ENCODE measurements around the gene ANO9. TPM values are rescaled to one million over a fixed set of nuclear protein-coding genes. Genes with fewer than 3 reads are reported as not detected.
"Not testable (repeated sequence)": the region's sequence is repeated elsewhere in the genome, so short reads cannot be mapped to it uniquely, and the experiment has no call there.

ANO9 gene
- total RNA-seq, 1 donor from 2014 or later, result 36.9 TPM

DNA sequence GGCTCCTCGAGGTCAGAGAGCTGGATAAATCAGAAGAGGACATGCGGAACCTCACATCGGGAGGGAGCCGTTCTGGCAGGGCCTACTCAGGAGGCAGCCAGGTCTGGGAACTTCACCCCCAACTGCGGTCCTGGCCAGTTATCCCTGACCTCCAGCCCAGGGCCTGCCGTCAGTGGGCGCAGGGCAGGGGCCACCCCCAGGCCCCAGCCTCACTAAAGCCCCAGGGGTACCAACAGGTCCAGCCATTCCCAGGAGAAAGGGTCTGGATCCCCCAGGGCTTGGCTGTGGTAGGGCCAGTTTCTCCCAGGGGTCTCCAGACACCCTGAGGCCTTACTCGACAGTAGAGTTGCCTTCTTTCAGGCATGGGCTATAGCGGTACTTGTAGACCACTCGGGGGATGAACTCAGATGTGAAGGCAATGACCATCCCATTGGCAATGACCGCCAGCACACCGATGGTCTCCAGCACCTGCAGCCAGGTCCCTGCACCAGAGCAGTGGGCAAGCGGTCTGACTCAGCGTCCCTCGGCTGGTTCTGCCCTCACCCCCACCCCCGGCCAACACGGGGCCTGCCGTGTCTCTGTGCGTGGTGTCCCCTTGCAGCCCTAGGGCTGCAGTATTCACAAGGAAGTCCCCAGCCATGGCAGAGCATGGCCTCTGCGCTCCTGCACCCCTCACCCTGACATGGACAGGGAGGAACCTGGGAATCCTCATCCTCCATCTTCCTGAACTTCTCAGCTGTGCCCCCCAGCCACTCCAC is 22.4 kb downstream of the ANO9 start:
- H3K36me3 Mint-ChIP-seq (ENCODE audit: low read depth), result peaks cover 9% of the 10 kb centered on the region
- H3K27me3 Mint-ChIP-seq (ENCODE audit: low read depth), result no peaks in the 10 kb centered on the region
- no peaks in the 10 kb centered on the region for H3K9me3 Mint-ChIP-seq
- no peak for DNase-seq (ENCODE audit: low spot score)
- no peak overlapping the region for H3K27ac Mint-ChIP-seq
- intact Hi-C loops (cut with micrococcal nuclease), result no loop called here
- no peak overlapping the region for H3K4me3 Mint-ChIP-seq (ENCODE audit: low read depth)
- H3K4me1 Mint-ChIP-seq (ENCODE audit: low read depth), result peaks cover 8% of the 10 kb centered on the region

DNA sequence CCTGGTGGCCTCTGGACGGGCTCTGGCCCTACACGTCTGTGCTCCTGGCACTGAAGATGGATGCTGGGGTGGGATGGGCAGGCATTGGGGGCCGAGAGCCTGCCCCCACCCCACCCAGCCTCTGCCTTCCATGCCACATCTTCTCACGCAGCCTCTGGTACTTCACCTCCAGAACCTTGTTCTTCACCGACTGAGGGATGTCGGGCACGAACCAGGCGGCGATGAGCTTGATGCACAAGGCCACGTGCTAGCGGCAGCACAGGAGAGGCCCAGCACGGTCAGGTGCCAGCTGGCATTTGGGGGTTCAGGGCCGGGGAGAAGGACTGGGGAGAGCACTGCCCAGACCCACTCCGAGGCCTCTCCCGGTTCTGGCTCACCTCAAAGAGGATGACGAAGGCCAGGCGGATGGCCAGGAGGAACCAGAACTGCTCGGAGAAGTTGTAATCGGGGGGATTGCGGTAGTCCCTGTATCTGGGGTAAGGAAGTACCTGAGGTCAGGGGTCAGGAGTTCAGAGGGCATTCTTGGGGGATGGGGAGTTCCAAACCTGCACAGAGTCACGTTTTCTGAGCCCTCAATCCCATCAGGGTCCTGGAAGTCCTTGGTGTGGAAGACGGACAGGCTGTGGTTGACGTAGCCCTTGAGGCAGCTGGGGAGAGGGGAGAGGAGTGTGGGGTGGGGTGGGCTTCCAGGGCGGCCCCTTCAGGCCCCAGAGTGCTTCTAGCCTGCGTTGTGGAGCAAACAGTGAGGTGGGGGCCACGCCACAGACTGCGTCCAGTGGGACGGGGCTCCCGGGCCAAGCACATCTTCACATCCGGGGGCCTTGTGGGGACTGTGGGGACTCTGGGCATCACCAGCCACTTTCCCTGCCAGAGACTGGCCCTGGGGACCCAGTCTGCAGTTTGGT is 23.2 kb downstream of the ANO9 start:
- no peaks in the 10 kb centered on the region for H3K27me3 Mint-ChIP-seq (ENCODE audit: low read depth)
- H3K4me3 Mint-ChIP-seq (ENCODE audit: low read depth), result no peak overlapping the region
- DNase-seq (ENCODE audit: low spot score), result no peak
- intact Hi-C loops (cut with micrococcal nuclease), result no loop called here
- H3K27ac Mint-ChIP-seq, result no peak overlapping the region
- peaks cover 6% of the 10 kb centered on the region for H3K36me3 Mint-ChIP-seq (ENCODE audit: low read depth)
- peaks cover 10% of the 10 kb centered on the region for H3K4me1 Mint-ChIP-seq (ENCODE audit: low read depth)
- no peaks in the 10 kb centered on the region for H3K9me3 Mint-ChIP-seq

DNA sequence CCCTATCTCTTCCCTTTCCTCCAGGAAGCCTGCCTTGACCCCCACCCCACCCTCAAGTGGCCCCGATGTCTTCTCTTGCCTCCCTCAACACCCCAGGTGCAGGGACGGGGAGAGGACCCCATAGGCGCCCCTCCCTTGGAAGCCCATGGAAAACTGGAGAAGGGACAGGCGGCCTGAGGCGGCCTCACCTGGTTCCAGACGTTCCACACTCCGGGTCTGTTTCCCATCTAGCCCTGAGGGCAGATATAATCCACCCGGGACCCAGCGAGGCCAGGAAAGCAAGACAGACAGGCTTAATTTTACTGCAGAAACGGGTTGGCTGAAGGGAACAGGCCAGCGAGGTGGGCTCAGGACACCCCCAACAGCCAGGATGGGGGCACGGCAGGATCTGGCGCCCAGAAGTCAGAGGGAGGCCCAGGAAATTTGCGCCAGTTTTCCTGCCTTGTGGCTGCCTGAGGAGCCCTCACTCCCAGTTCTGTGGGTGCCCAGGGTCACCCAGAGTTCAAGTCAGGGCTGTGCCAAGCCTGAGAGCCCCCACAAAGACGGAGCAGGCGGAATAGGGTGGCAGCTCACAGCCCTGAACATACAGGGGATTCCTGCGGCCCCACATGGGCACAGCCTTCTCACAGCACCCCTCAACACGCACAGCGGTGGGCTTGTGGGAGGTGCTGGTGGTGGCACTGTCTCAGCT is 24.0 kb downstream of the ANO9 start:
- Mint-ChIP-seq H3K4me3 (ENCODE audit: low read depth) (peak overlapping the region; percentile 78), H3K36me3 (ENCODE audit: low read depth) (peaks cover 3% of the 10 kb centered on the region), H3K4me1 (ENCODE audit: low read depth) (peaks cover 15% of the 10 kb centered on the region), H3K9me3 (no peaks in the 10 kb centered on the region), H3K27ac (peak overlapping the region; percentile 38), H3K27me3 (ENCODE audit: low read depth) (no peaks in the 10 kb centered on the region)
- intact Hi-C loops (cut with micrococcal nuclease), result no loop called here
- DNase-seq (ENCODE audit: low spot score), result no peak

DNA sequence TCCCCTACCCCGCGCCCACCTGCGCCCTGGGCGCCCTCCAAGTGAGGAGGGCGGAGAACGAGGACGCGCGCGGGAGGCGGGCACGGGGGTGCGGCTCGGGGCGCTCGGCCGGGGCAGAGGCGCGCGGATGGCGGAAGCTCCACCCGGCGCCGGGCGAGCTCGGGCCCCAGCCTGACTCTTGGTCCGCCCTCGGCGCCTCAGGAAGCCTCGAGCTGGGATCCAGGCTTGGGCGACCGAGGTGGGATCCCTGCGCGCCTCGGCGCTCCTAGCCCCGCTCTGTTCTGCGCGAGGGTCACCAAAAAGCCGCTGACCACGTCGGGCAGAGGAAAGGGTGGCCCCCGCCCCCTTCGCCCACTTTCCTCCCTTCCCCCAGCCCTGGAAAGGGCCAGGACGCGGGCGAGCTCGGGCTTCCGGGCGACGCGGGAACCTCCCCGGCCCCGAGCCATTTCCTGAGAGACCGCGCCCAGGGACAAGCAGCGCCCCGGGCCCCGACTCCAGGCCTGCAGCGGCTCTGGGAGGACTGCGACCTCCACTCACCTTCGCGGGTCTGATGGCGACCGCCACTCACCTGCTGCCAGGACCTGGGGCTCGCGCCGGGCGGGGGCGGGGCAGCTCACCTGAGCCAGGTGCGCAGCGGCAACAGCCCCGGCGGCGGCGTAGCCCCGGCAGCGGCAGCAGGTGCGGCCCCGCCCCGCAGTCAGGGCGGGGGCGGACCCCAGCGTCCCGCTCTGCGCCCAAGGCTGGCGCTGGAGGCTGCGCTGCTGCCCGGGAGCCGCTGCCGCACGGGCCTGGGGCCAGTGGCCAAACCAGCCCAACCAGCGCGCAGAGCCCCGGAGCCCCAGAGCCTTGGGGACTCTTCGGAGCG is 24.8 kb downstream of the ANO9 start:
- Mint-ChIP-seq H3K4me1 (ENCODE audit: low read depth) (peaks cover 15% of the 10 kb centered on the region), H3K27me3 (ENCODE audit: low read depth) (no peaks in the 10 kb centered on the region), H3K4me3 (ENCODE audit: low read depth) (peak overlapping the region; percentile 37), H3K27ac (peak overlapping the region; percentile 67), H3K9me3 (no peaks in the 10 kb centered on the region), H3K36me3 (ENCODE audit: low read depth) (peaks cover 3% of the 10 kb centered on the region)
- DNase-seq (ENCODE audit: low spot score), result peak; percentile 53
- intact Hi-C loops (cut with micrococcal nuclease), result no loop called here

DNA sequence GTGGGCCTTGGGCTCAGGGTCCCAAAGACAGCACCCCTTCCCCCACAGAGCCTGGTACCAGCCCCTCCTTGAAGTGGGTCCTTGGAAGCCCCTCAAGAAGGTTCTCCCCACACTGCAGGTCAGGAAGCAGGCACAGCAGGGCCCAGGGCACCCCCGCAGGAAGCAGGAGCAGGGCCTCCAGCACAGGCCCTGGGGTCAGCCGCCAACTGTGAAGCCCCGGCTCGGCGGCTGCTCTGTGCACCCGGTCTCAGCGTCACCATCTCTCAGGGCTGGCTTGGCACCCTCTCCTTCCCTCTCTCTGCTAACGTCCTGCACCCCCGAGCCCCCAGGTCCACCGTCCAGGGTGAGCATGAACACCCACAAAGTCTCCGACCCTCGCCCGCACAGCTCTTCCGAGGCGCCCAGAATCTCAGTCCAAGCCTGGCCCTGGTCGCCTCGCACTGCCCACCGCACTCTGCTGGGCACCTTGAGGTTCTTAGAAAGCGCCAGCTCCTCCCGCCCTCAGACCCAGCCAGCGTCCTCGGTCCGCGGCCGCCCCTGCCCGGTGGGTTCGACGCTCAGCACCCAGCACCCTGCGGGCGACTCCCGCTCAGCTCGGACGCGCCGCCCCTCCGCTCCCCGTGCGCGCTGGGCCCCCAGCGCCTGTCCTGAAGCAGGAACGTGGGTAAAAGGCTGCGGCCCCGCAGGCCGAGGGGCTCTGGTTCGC is 25.6 kb downstream of the ANO9 start:
- peaks cover 15% of the 10 kb centered on the region for H3K4me1 Mint-ChIP-seq (ENCODE audit: low read depth)
- H3K27me3 Mint-ChIP-seq (ENCODE audit: low read depth), result no peaks in the 10 kb centered on the region
- H3K36me3 Mint-ChIP-seq (ENCODE audit: low read depth), result peaks cover 3% of the 10 kb centered on the region
- DNase-seq (ENCODE audit: low spot score), result no peak
- intact Hi-C loops (cut with micrococcal nuclease), result no loop called here
- H3K4me3 Mint-ChIP-seq (ENCODE audit: low read depth), result peak overlapping the region; percentile 93
- H3K27ac Mint-ChIP-seq, result peak overlapping the region; percentile 90
- H3K9me3 Mint-ChIP-seq, result no peaks in the 10 kb centered on the region

DNA sequence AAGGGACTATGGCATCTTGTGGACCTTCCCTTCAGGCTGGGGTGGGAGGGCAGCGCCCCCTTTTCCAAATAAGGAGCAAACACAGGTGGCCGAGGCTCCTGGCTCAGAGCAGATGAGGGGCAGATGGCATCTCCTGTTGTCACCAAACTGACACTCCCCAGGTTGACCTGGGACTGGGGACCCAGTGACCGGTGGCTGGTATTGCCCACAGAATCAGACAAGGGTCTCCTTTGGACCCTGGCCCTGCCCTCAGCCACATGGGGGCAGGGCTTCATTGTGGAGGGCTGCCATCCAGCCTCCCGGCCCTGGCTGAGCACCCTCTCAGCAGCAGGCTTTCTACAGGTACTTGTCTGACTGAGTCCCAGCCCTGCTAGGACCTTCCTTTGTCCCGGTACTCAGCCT is 26.2 kb downstream of the ANO9 start:
- DNase-seq (ENCODE audit: low spot score), result no peak

DNA sequence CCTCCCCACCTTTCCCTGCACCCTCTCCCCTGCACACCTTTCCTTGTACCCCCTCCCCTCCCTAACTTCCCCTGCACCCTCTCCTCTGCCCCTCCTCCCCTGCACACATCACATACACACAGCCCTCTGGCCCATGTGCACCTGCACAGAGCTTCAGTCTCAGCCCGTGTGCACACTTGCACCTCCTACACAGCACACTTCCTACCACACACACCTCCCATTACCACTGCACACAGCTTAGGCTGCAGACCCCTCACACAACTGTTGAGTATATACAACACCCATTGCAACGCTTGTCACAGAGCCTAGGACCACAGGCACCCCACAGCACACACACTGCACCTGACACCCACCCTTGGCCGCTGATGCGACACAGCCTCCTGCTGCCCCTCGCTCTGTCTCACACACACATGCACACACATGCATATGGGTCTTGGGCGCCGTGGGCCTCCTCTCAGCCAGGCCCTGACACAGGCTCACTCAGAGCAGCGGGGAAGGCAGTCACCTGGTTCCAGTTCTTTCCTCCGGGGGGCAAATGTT is 27.4 kb downstream of the ANO9 start:
- H3K27ac Mint-ChIP-seq, result peak overlapping the region; percentile 90
- DNase-seq (ENCODE audit: low spot score), result no peak
- peak overlapping the region; percentile 93 for H3K4me3 Mint-ChIP-seq (ENCODE audit: low read depth)
- no peaks in the 10 kb centered on the region for H3K9me3 Mint-ChIP-seq
- no peaks in the 10 kb centered on the region for H3K27me3 Mint-ChIP-seq (ENCODE audit: low read depth)
- peaks cover 15% of the 10 kb centered on the region for H3K4me1 Mint-ChIP-seq (ENCODE audit: low read depth)
- intact Hi-C loops (cut with micrococcal nuclease), result no loop called here
- H3K36me3 Mint-ChIP-seq (ENCODE audit: low read depth), result peaks cover 3% of the 10 kb centered on the region

More for the DNA sequence above, 26.2 kb downstream of the ANO9 start:
- Mint-ChIP-seq H3K36me3 (ENCODE audit: low read depth) (peaks cover 3% of the 10 kb centered on the region), H3K4me1 (ENCODE audit: low read depth) (peaks cover 15% of the 10 kb centered on the region), H3K27me3 (ENCODE audit: low read depth) (no peaks in the 10 kb centered on the region), H3K9me3 (no peaks in the 10 kb centered on the region), H3K4me3 (ENCODE audit: low read depth) (peak overlapping the region; percentile 93), H3K27ac (peak overlapping the region; percentile 90)
- intact Hi-C loops (cut with micrococcal nuclease), result loop anchor here (1.0 kb wide), 1 partner anchor 33 kb away; no protein-coding TSS in a partner anchor

DNA sequence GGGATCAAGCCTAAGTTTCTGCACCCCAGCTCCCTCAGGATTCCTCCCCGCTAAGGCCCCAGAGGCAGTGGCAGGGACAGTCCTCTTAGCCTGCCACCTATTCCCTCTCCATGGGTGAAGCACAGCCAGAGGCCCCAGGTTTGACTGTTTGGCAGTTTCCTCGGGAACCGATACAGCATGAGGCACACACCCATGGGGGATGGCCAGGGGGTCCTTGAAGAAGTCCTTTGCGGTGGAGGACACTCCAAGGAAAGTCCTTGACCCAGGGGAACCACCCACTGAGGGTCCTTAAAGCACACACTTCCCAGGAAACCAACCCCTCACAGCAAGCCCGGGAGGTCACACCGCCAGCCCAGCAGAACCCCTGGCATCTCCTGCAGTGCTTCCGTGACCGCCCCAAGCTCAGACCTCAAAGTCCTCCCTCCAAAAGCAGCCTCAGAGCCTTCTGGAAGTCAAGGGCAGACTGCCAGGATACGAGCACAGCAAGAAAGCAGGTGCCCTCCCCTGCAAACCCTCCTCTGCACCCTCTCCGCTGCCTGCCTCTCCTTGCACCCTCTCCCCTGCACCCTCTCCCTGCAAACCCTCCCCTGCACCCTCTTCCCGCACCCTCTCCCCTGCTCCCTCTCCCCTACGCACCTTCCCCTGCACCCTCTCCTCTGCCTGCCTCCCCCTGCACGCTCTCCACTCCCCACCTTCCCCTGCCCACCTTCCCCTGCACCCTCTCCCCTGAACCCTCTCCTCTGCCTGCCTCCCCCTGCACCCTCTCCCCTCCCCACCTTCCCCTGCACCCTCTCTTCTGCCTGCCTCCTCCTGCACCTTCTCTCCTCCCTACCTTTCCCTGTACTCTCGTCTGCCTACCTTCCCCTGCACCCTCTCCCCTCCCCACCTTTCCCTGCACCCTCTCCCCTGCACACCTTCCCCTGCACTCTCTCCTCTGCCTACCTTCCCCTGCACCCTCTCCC is 28.4 kb downstream of the ANO9 start:
- intact Hi-C loops (cut with micrococcal nuclease), result no loop called here

DNA sequence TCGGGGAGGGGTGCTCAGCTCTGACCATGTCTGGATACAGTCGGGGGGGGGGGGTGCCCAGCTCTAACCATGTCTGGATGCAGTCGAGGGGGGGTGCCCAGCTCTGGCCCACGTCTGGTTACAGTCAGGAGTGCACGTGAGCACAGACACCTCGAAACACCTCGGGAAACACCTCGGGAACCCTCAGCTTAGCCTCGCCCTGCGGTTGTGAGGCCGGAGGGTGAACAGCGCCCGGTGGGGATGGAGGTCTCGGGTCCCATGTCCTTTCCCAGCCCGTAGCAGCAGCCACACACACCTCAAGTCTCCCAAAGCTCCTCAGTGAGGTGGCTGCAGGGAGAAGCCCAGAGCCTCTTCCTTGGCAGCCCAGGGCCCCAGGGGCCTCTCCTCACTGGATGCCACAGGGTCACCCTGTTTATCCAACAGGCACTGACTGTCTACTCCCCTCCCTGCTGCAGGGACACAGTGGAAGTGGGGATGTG is 29.1 kb downstream of the ANO9 start:
- DNase-seq (ENCODE audit: low spot score), result no peak
- Mint-ChIP-seq H3K4me3 (ENCODE audit: low read depth) (no peak overlapping the region), H3K4me1 (ENCODE audit: low read depth) (peaks cover 15% of the 10 kb centered on the region), H3K27ac (no peak overlapping the region), H3K9me3 (no peaks in the 10 kb centered on the region), H3K36me3 (ENCODE audit: low read depth) (no peaks in the 10 kb centered on the region), H3K27me3 (ENCODE audit: low read depth) (no peaks in the 10 kb centered on the region)
- intact Hi-C loops (cut with micrococcal nuclease), result no loop called here

More for the DNA sequence above, 28.4 kb downstream of the ANO9 start:
- no peaks in the 10 kb centered on the region for H3K27me3 Mint-ChIP-seq (ENCODE audit: low read depth)
- H3K4me3 Mint-ChIP-seq (ENCODE audit: low read depth), result peak overlapping the region; percentile 72
- peak overlapping the region; percentile 12 for H3K27ac Mint-ChIP-seq
- H3K4me1 Mint-ChIP-seq (ENCODE audit: low read depth), result peaks cover 15% of the 10 kb centered on the region
- H3K36me3 Mint-ChIP-seq (ENCODE audit: low read depth), result peaks cover under 1% of the 10 kb centered on the region
- DNase-seq (ENCODE audit: low spot score), result no peak
- no peaks in the 10 kb centered on the region for H3K9me3 Mint-ChIP-seq

DNA sequence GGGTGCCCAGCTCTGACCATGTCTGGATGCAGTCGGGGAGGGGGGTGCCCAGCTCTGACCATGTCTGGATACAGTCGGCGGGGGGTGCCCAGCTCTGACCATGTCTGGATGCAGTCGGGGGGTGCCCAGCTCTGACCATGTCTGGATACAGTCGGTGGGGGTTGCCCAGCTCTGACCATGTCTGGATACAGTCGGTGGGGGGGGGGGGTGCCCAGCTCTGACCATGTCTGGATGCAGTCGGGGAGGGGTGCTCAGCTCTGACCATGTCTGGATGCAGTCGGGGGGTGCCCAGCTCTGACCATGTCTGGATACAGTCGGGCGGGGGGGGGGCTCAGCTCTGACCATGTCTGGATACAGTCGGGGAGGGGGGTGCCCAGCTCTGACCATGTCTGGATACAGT is 30.3 kb downstream of the ANO9 start:
- H3K27ac Mint-ChIP-seq; H3K9me3 Mint-ChIP-seq; intact Hi-C loops (cut with micrococcal nuclease); H3K27me3 Mint-ChIP-seq (ENCODE audit: low read depth); DNase-seq (ENCODE audit: low spot score); H3K36me3 Mint-ChIP-seq (ENCODE audit: low read depth); H3K4me3 Mint-ChIP-seq (ENCODE audit: low read depth): not testable (repeated sequence)
- H3K4me1 Mint-ChIP-seq (ENCODE audit: low read depth), result peaks cover 15% of the 10 kb centered on the region

Measured in activated T-helper 2 cell treated with anti-CD3 and anti-CD28 coated beads, Interferon-gamma antibody, Interleukin-2, Interleukin-4, amounts not matched to agents 10 μg/mL and 5 μg/mL and 100 μg/mL, durations not matched to agents 14 hours and 24 hours and 36 hours (primary cell).